ENCODE results near the gene TMEM191C.
"Not testable (repeated sequence)": the region's sequence is repeated elsewhere in the genome, so short reads cannot be mapped to it uniquely, and the experiment has no call there.

TMEM191C gene

DNA sequence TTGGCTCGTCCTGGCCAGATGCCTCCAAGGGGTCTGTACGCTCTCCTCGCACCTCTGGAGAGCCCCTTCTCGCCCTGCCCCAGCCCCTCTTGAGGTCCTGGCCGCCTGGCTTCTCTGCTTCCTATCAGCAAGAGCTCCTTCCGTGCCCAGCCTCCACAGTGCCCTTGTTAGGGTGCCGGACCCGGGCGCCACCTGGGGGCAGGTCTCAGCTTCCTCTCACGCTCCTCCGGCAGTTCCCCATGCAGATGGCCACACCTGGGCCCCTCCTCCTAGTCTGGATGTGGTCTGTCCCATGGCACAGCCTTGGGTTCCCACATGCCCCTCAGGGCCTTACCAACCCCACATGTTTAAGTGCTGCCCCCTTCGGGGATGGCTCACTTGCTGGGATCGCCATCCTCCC, 6.5 kb downstream of the TMEM191C start:
- DNase-seq (ENCODE audit: low read depth) = not testable (repeated sequence)

GRCh38 chr22:21484039-21484438, 16.9 kb downstream of the TMEM191C start:
- DNase-seq (ENCODE audit: low read depth) = not testable (repeated sequence)

DNA sequence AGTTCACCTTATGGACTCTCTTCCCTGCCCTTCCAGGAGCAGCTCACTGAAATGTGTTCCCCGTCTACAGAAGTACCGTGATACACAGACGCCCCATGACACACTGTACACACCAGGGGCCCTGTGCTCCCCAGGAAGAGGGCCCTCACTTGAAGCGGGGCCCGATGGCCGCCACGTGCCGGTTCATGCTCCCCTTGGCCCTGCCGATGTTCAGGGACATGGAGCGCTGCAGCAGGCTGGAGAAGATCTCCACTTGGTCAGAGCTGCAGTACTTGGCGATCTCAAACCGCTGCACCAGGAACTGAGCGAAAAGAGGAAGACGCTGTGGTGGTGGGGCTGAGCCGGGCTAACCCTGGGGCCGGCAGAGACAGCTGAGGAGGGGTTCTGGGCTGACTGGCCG, 20.5 kb downstream of the TMEM191C start:
- not testable (repeated sequence) for DNase-seq (ENCODE audit: low read depth)

DNA sequence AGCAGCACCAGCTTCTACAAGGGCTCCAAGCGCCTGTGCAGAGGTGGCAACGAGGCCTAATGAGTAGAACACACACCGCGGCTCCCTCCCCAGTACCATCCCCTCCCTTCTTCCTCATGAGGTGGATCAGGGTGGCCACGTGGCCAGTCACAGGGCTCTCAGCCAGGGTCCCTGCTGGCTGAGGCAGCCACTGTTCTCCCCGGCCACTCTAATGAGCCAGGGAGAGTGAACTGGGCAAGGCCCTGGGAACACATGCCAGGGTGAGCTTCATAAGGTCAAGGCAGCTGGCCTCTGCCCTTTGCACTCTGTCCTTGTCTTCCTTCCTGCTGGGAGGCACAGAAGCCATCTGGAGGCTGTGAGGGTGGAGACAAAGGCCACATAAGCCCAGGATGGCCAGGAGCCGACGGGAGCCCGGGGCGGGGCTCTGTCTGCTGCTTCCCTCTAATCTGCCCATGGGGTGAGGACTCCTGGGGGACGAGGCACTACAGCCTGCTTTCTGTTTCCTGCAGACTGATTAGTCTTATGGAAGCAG, 22.0 kb downstream of the TMEM191C start:
- not testable (repeated sequence) for DNase-seq (ENCODE audit: low read depth)

DNA sequence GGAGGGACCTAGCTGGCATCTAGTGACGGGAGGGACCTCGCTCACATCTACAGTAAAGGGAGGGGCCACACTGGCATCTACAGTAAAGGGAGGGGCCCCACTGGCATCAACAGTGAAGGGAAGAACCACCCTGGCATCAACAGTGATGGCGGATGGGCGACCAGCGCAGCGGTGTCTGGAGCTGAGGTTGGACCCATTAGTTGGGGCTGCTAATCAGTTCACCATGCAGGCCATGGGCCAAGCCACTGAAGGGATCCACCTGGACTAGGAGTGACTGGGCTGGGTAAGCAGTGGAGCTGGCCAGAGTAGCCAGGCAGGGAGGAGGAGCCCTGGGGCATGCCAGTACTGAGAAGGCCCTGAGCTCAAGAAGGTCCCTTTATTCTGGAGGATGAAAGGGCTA, 23.4 kb downstream of the TMEM191C start:
- DNase-seq (ENCODE audit: low read depth) = not testable (repeated sequence)

DNA sequence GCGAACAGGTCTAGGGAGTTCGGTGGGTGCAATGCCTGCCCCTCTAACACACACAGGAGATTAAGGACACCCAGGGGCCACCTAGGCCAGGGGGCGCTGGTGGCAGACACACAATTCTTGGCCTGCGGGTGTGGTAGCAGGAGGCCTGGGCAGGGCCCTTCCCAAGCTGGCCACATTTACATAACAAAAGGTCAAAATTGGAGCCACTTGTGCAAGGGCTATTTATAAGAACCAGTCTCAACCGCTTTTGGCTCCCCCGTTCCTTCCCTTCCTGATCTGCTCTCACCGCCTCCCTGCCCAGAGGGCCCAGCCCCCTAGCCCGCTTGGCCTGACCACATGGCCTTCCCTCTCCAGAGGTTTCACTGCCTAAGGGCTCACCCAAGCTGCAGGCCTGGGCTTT, 25.1 kb downstream of the TMEM191C start:
- not testable (repeated sequence) for DNase-seq (ENCODE audit: low read depth)

GRCh38 chr22:21493789-21494782, 26.9 kb downstream of the TMEM191C start:
- DNase-seq (ENCODE audit: low read depth) = not testable (repeated sequence)

- DNase-seq (ENCODE audit: low read depth) = not testable (repeated sequence)
Measured at GRCh38 chr22:21497984-21498383, 30.8 kb downstream of the TMEM191C start.

DNA sequence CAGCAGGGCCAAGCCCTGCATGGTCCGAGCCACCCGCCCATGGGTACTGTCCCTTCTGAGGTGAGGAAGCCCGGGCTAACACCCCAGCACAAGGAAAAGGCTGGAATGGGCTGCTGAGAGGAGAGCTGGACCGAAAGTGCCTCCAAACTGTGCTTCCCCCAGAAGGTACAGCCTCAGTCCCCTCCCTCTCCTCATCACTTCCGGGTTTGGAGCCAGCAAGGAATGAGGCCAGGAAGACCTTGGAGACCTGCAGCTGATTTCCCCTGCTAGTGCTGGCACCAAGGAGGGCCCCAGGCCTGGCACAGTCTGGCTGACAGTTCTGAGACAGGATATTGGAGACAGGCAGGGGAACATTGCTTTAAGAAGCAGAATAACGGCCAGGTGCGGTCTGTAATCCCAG, 31.3 kb downstream of the TMEM191C start:
- DNase-seq (ENCODE audit: low read depth) = not testable (repeated sequence)

GRCh38 chr22:21499623-21500506, 32.7 kb downstream of the TMEM191C start:
- not testable (repeated sequence) for DNase-seq (ENCODE audit: low read depth)

GRCh38 chr22:21510397-21510796, 43.2 kb downstream of the TMEM191C start:
- not testable (repeated sequence) for DNase-seq (ENCODE audit: low read depth)

- DNase-seq (ENCODE audit: low read depth) = not testable (repeated sequence)
Measured at GRCh38 chr22:21512022-21512421, 44.8 kb downstream of the TMEM191C start.

- DNase-seq (ENCODE audit: low read depth) = not testable (repeated sequence)
Measured at GRCh38 chr22:21514117-21514516, 46.9 kb downstream of the TMEM191C start.

DNA sequence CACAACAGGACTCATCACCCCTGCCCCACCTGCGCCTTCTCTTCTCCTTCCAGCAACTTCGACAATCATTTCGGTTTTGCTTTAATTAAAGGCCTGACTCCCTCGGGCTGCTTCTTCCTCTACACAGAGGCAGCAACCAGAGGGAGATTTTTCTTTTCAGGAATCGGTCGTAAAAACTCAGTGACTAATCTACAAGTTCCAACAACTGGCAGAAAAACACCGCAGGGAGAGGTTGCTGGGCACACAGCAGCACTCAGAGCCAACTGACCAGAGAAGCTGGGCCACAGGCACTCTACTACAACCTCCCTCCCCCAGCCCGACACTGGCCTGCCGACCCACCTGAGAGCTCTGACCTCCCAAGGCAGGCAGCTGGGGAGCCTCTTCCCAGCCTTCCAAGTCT, 48.0 kb downstream of the TMEM191C start:
- DNase-seq (ENCODE audit: low read depth) = not testable (repeated sequence)

DNA sequence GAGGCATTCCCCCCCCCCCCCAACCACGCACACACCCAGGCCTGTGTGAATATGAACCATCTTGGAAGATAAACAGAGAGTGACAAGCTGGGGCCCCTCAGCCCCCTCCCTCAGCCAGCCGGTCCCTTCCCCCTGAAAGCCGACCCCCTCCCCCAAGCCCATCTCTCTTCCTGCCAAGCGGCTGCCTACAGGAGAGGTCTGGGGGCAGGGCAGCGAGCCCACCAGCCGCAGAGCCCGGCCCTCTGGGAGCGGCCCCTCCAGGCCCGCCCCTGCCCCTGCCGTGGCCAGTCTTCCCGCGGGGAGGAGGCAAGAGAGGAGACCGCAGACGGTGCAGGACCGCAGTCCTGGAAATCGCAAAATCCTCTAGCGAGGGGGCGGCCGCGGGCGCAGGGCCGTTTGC, 49.3 kb downstream of the TMEM191C start:
- DNase-seq (ENCODE audit: low read depth) = not testable (repeated sequence)

GRCh38 chr22:21516970-21517764, 50.0 kb downstream of the TMEM191C start:
- DNase-seq (ENCODE audit: low read depth) = not testable (repeated sequence)
